ENCODE measurements around the gene ZNF791. TPM values are rescaled to one million over a fixed set of nuclear protein-coding genes. Genes with fewer than 3 reads are reported as not detected.

The ZNF791 gene
- total and polyA plus RNA-seq, 2 experiments from 2014 or later, result 11.5 to 16.2 TPM

DNA sequence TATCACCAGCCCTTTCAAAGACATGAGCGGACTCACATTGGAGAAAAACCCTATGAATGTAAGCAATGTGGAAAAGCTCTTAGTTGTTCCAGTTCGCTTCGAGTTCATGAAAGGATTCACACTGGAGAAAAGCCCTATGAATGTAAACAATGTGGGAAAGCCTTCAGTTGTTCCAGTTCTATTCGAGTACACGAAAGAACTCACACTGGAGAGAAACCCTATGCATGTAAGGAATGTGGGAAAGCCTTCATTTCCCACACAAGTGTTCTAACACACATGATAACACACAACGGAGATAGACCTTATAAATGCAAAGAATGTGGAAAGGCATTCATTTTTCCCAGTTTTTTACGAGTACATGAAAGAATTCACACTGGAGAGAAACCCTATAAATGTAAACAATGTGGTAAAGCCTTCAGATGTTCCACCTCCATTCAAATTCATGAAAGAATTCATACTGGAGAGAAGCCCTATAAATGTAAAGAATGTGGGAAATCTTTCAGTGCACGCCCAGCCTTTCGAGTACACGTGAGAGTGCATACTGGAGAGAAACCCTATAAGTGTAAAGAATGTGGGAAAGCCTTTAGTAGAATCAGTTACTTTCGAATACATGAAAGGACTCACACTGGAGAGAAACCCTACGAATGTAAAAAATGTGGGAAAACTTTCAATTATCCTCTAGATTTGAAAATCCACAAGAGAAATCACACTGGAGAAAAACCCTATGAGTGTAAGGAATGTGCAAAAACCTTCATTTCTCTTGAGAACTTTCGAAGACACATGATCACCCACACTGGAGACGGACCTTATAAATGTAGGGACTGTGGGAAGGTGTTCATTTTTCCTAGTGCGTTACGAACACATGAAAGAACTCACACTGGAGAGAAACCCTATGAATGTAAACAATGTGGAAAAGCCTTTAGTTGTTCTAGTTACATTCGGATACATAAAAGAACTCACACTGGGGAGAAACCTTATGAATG lies 17.6 kb downstream of the ZNF791 start:
- Histone ChIP-seq H3K9me2 (replicated peaks; ENCODE audit: insufficient read depth) (no peaks in the 10 kb centered on the region), H2AFZ (no peak overlapping the region), H3K36me3 (replicated peaks; ENCODE audit: insufficient read depth, low read depth) (peaks cover 26% of the 10 kb centered on the region), H3K4me2 (no peak overlapping the region), H3K27me3 (no peaks in the 10 kb centered on the region), H4K20me1 (ENCODE audit: insufficient read depth, poor library complexity, severe bottlenecking) (no peaks in the 10 kb centered on the region), H3K79me2 (peaks cover 16% of the 10 kb centered on the region), H3K27ac (no peak overlapping the region), H3K4me1 (ENCODE audit: insufficient read depth) (no peaks in the 10 kb centered on the region), H3K4me3 (peak overlapping the region; percentile 7), H3K9me3 (ENCODE audit: low read depth) (peaks cover 36% of the 10 kb centered on the region)
- TF ChIP-seq EZH2phosphoT487 (IDR thresholded peaks at IDR 0.05; ENCODE audit: low read depth, severe bottlenecking, unreplicated experiment) (no peak), EZH2 (IDR thresholded peaks at IDR 0.05; ENCODE audit: borderline replicate concordance) (no peak)
- TF ChIP-seq, protein P1, sequence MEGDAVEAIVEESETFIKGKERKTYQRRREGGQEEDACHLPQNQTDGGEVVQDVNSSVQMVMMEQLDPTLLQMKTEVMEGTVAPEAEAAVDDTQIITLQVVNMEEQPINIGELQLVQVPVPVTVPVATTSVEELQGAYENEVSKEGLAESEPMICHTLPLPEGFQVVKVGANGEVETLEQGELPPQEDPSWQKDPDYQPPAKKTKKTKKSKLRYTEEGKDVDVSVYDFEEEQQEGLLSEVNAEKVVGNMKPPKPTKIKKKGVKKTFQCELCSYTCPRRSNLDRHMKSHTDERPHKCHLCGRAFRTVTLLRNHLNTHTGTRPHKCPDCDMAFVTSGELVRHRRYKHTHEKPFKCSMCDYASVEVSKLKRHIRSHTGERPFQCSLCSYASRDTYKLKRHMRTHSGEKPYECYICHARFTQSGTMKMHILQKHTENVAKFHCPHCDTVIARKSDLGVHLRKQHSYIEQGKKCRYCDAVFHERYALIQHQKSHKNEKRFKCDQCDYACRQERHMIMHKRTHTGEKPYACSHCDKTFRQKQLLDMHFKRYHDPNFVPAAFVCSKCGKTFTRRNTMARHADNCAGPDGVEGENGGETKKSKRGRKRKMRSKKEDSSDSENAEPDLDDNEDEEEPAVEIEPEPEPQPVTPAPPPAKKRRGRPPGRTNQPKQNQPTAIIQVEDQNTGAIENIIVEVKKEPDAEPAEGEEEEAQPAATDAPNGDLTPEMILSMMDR (IDR thresholded peaks at IDR 0.05; ENCODE audit: poor library complexity), result no peak
- WGBS (ENCODE audit: low lambda C conversion rate, missing lambda C conversion rate), result 97% methylated on average over 17 of the region's 17 CpGs
- no peak for DNase-seq (ENCODE audit: low spot score)

DNA sequence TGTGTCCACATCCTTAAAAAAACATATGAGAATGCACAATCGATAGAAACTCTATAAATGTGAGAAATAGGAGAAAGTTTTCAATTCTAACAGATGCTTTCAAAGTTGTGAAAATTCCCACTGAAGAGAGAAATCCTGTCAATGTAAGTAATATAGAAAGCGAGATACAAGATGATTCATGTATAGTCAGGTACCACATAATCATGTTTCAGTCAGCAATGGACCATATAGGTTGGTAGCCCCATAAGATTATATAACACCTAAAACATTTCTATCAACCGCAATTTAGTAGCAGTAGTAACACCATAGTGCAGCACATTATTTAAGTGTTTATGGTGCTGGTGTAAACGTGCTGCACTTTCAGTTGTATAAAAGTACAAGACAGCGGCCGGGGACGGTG lies 18.5 kb downstream of the ZNF791 start:
- WGBS (ENCODE audit: low lambda C conversion rate, missing lambda C conversion rate), result 98% methylated on average over 7 of the region's 7 CpGs
- TF ChIP-seq EZH2phosphoT487 (IDR thresholded peaks at IDR 0.05; ENCODE audit: low read depth, severe bottlenecking, unreplicated experiment) (no peak), EZH2 (IDR thresholded peaks at IDR 0.05; ENCODE audit: borderline replicate concordance) (no peak)
- TF ChIP-seq, protein P1 (IDR thresholded peaks at IDR 0.05; ENCODE audit: poor library complexity), result no peak
- DNase-seq (ENCODE audit: low spot score), result no peak
- H3K36me3 ChIP-seq (replicated peaks; ENCODE audit: insufficient read depth, low read depth), result peaks cover 26% of the 10 kb centered on the region
- no peak overlapping the region for H3K27ac ChIP-seq
- no peaks in the 10 kb centered on the region for H3K9me2 ChIP-seq (replicated peaks; ENCODE audit: insufficient read depth)
- H3K4me1 ChIP-seq (ENCODE audit: insufficient read depth), result no peaks in the 10 kb centered on the region
- H3K79me2 ChIP-seq, result peaks cover 13% of the 10 kb centered on the region
- no peak overlapping the region for H3K4me2 ChIP-seq
- H3K27me3 ChIP-seq, result no peaks in the 10 kb centered on the region
- no peaks in the 10 kb centered on the region for H4K20me1 ChIP-seq (ENCODE audit: insufficient read depth, poor library complexity, severe bottlenecking)
- peaks cover 36% of the 10 kb centered on the region for H3K9me3 ChIP-seq (ENCODE audit: low read depth)
- no peak overlapping the region for H2AFZ ChIP-seq
- H3K4me3 ChIP-seq, result peak overlapping the region; percentile 7

DNA sequence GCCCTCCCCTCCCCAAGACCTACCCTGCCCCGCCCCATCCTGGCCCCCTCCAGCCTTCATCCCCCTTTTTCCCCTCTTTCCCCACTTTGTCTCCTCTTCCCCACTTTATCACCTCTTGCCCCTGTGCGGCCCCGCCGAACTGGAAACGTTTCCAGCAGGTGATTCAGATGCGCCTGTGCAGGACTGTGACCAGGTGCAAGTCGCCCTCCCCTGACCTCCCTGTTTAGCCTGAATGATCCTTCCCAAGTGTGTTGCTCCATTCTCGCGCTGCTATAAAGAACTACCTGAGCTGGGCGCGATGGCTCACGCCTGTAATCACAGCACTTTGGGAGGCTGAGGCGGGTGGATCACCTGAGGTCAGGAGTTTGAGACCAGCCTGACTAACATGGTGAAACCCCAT lies 25.9 kb downstream of the ZNF791 start:
- Histone ChIP-seq H2AFZ (no peak overlapping the region), H4K20me1 (ENCODE audit: insufficient read depth, poor library complexity, severe bottlenecking) (no peaks in the 10 kb centered on the region), H3K79me2 (no peaks in the 10 kb centered on the region), H3K4me2 (no peak overlapping the region), H3K9me2 (replicated peaks; ENCODE audit: insufficient read depth) (no peaks in the 10 kb centered on the region), H3K9me3 (ENCODE audit: low read depth) (no peaks in the 10 kb centered on the region), H3K27me3 (no peaks in the 10 kb centered on the region), H3K36me3 (replicated peaks; ENCODE audit: insufficient read depth, low read depth) (no peaks in the 10 kb centered on the region), H3K4me3 (no peak overlapping the region), H3K4me1 (ENCODE audit: insufficient read depth) (no peaks in the 10 kb centered on the region), H3K27ac (no peak overlapping the region)
- DNase-seq (ENCODE audit: low spot score), result no peak
- TF ChIP-seq EZH2 (IDR thresholded peaks at IDR 0.05; ENCODE audit: borderline replicate concordance) (no peak), EZH2phosphoT487 (IDR thresholded peaks at IDR 0.05; ENCODE audit: low read depth, severe bottlenecking, unreplicated experiment) (no peak)
- TF ChIP-seq, protein P1 (IDR thresholded peaks at IDR 0.05; ENCODE audit: poor library complexity), result no peak
- 96% methylated on average over 13 of the region's 13 CpGs for WGBS (ENCODE audit: low lambda C conversion rate, missing lambda C conversion rate)

Data from hepatocyte (in vitro differentiated cells).